ENCODE results near the gene SPART. TPM values are rescaled to one million over a fixed set of nuclear protein-coding genes. Genes with fewer than 3 reads are reported as not detected.

Gene SPART
- polyA plus RNA-seq, 1 donor (not counting 4 experiments of a cell fraction or from before 2014, with no cell fraction given), result 35.5 TPM

DNA sequence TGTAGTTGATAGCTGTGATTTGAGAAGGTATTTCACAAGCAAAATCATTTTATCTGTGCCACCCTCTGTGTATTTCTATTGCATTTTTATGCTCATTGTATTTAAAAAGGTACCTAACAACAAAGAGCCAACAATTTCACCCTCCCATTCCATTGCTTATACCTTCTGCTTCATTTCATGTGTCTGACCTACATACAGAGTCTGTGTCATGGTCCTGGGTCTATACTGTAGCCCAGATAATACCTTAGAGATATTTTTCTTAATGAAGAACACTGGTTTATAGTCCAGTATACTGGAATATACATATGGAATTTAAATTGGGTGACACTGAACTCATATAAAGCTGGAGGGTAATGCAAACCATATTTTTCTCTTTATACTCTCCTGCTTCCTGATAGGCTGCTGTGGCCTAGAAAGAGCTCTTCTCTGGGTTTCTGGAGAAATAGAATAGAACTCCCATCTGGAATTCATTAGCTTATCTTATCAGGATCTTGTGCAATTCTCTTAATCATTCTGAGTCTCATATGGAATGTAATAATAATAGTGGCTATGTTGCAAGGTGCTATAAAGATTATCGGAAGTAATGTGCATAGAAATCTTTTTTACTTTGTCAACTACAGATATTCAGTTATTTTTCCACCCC lies 31.8 kb upstream of the SPART start:
- Histone ChIP-seq H2AFZ (ENCODE audit: control insufficient read depth, low read length) (no peak overlapping the region), H4K20me1 (ENCODE audit: control insufficient read depth, extremely low read depth, insufficient read depth, low read length) (no peaks in the 10 kb centered on the region), H3K79me2 (ENCODE audit: control insufficient read depth, insufficient read depth, low read length) (no peaks in the 10 kb centered on the region), H3K9me3 (ENCODE audit: control insufficient read depth, low read depth, low read length) (no peaks in the 10 kb centered on the region), H3K36me3 (ENCODE audit: control insufficient read depth in 2 of 2, extremely low read depth in 1 of 2, insufficient read depth in 2 of 2, low read length in 2 of 2) (no peaks in the 10 kb centered on the region), H3K27ac (ENCODE audit: control insufficient read depth, insufficient read depth, low read length) (no peak overlapping the region), H3K4me2 (ENCODE audit: control insufficient read depth, extremely low read depth, insufficient read depth, low read depth, low read length) (no peak overlapping the region), H3K9me1 (ENCODE audit: control insufficient read depth, extremely low read depth, insufficient read depth, low read length) (no peaks in the 10 kb centered on the region), H3K9ac (ENCODE audit: control insufficient read depth, extremely low read depth, insufficient read depth, low read length) (no peak overlapping the region), H3K27me3 (ENCODE audit: control insufficient read depth, extremely low read depth, insufficient read depth, low read length) (no peaks in the 10 kb centered on the region), H3K4me3 (ENCODE audit: control insufficient read depth in 2 of 3, extremely low read depth in 1 of 3, insufficient read depth in 2 of 3, low read depth in 1 of 3, low read length in 3 of 3) (no peak overlapping the region), H3K4me1 (ENCODE audit: control insufficient read depth, extremely low read depth, insufficient read depth, low read length) (peaks cover 4% of the 10 kb centered on the region)
- no peak for FAIRE-seq
- dilution Hi-C loops (cut with MboI; ENCODE audit: extremely low pct_ligation_motif_present, low sequenced_read_pairs), result no loop called here
- no peak for DNase-seq (ENCODE audit: low read depth, low spot score)
- TF ChIP-seq, protein P1, sequence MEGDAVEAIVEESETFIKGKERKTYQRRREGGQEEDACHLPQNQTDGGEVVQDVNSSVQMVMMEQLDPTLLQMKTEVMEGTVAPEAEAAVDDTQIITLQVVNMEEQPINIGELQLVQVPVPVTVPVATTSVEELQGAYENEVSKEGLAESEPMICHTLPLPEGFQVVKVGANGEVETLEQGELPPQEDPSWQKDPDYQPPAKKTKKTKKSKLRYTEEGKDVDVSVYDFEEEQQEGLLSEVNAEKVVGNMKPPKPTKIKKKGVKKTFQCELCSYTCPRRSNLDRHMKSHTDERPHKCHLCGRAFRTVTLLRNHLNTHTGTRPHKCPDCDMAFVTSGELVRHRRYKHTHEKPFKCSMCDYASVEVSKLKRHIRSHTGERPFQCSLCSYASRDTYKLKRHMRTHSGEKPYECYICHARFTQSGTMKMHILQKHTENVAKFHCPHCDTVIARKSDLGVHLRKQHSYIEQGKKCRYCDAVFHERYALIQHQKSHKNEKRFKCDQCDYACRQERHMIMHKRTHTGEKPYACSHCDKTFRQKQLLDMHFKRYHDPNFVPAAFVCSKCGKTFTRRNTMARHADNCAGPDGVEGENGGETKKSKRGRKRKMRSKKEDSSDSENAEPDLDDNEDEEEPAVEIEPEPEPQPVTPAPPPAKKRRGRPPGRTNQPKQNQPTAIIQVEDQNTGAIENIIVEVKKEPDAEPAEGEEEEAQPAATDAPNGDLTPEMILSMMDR (optimal IDR thresholded peaks at IDR 0.05 in 1 of 3, IDR thresholded peaks at IDR 0.05 in 1 of 3, conservative IDR thresholded peaks at IDR 0.05 in 1 of 3; ENCODE audit: extremely low read depth in 1 of 3, insufficient read depth in 2 of 3, low read length in 3 of 3), result no peak
- TF ChIP-seq EZH2 (IDR thresholded peaks at IDR 0.05; ENCODE audit: low read length), result no peak

DNA sequence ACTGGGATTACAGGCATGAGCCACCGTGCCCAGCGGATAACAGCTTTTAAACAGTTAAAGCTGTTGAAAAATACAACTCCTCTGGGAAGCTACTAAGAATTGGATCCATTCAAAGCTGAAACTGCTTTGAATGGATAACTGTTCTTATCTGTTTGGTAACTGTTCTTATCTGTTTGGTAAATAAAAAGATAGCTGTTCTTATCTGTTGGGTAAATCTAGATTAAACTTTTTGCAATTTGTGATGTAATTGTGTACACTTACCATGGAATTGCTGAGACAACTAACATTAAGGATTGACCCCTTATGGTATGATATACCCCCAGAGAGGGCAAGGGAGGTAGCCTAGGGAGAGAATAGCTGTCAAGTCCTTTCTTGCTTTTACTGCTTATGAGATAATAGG lies 27.9 kb upstream of the SPART start:
- Histone ChIP-seq H3K9ac (ENCODE audit: control insufficient read depth, extremely low read depth, insufficient read depth, low read length) (no peak overlapping the region), H2AFZ (ENCODE audit: control insufficient read depth, low read length) (no peak overlapping the region), H3K4me1 (ENCODE audit: control insufficient read depth, extremely low read depth, insufficient read depth, low read length) (no peaks in the 10 kb centered on the region), H4K20me1 (ENCODE audit: control insufficient read depth, extremely low read depth, insufficient read depth, low read length) (no peaks in the 10 kb centered on the region), H3K4me3 (ENCODE audit: control insufficient read depth in 2 of 3, extremely low read depth in 1 of 3, insufficient read depth in 2 of 3, low read depth in 1 of 3, low read length in 3 of 3) (no peak overlapping the region), H3K4me2 (ENCODE audit: control insufficient read depth, extremely low read depth, insufficient read depth, low read depth, low read length) (no peak overlapping the region), H3K27ac (ENCODE audit: control insufficient read depth, insufficient read depth, low read length) (no peak overlapping the region), H3K79me2 (ENCODE audit: control insufficient read depth, insufficient read depth, low read length) (no peaks in the 10 kb centered on the region), H3K9me3 (ENCODE audit: control insufficient read depth, low read depth, low read length) (no peaks in the 10 kb centered on the region), H3K9me1 (ENCODE audit: control insufficient read depth, extremely low read depth, insufficient read depth, low read length) (no peaks in the 10 kb centered on the region), H3K36me3 (ENCODE audit: control insufficient read depth in 2 of 2, extremely low read depth in 1 of 2, insufficient read depth in 2 of 2, low read length in 2 of 2) (no peaks in the 10 kb centered on the region), H3K27me3 (ENCODE audit: control insufficient read depth, extremely low read depth, insufficient read depth, low read length) (no peaks in the 10 kb centered on the region)
- DNase-seq (ENCODE audit: low read depth, low spot score) (no peak), FAIRE-seq (no peak)
- TF ChIP-seq, protein P1 (optimal IDR thresholded peaks at IDR 0.05 in 1 of 3, IDR thresholded peaks at IDR 0.05 in 1 of 3, conservative IDR thresholded peaks at IDR 0.05 in 1 of 3; ENCODE audit: extremely low read depth in 1 of 3, insufficient read depth in 2 of 3, low read length in 3 of 3), result no peak
- no peak for TF ChIP-seq EZH2 (IDR thresholded peaks at IDR 0.05; ENCODE audit: low read length)
- dilution Hi-C loops (cut with MboI; ENCODE audit: extremely low pct_ligation_motif_present, low sequenced_read_pairs), result no loop called here
